GM23248 (cell line): Measurements from ENCODE around the gene TSPO2. TPM values are rescaled to one million over a fixed set of nuclear protein-coding genes. Genes with fewer than 3 reads are reported as not detected.

Source experiments
- DNase-seq: peaks from one replicate; pipeline ENCODE4 v3.0.0-alpha.2; 2015
- H2AFZ ChIP-seq: fragments of 200-600 bp; sonication (generic); 2 replicates; pipeline ENCODE4 v1.6.1; 2016; ENCODE audit warnings: antibody characterized with exemption
- H3F3A ChIP-seq: fragments of 200-600 bp; sonication (generic); 2 replicates; pipeline ENCODE4 v1.6.1; 2016; ENCODE audit warnings: mild to moderate bottlenecking, antibody characterized with exemption, mixed run types; ENCODE audit not compliant: insufficient read depth
- H3K27ac ChIP-seq: fragments of 200-600 bp; sonication (generic); 2 replicates; pipeline ENCODE4 v1.5.1; 2016; ENCODE audit warnings: mild to moderate bottlenecking
- H3K27me3 ChIP-seq: fragments of 200-600 bp; sonication (generic); replicated peaks from 2 replicates; pipeline ENCODE4 v1.6.1; 2016; ENCODE audit warnings: mild to moderate bottlenecking; ENCODE audit not compliant: insufficient read depth
- H3K36me3 ChIP-seq: fragments of 200-600 bp; sonication (generic); 2 replicates; pipeline ENCODE4 v1.6.1; 2016; ENCODE audit warnings: low read depth, mild to moderate bottlenecking
- H3K4me1 ChIP-seq: fragments of 200-600 bp; sonication (generic); 2 replicates; pipeline ENCODE4 v1.6.1; 2016; ENCODE audit warnings: mild to moderate bottlenecking; ENCODE audit not compliant: insufficient read depth
- H3K4me2 ChIP-seq: fragments of 200-600 bp; sonication (generic); one replicate; pipeline ENCODE4 v1.6.1; 2016; ENCODE audit warnings: mild to moderate bottlenecking; ENCODE audit not compliant: unreplicated experiment
- H3K4me3 ChIP-seq: fragments of 200-600 bp; sonication (generic); 2 replicates; pipeline ENCODE4 v1.5.1; 2016; ENCODE audit warnings: mild to moderate bottlenecking
- H3K79me2 ChIP-seq: fragments of 200-600 bp; sonication (generic); 2 replicates; pipeline ENCODE4 v1.6.1; 2016; ENCODE audit warnings: mild to moderate bottlenecking; ENCODE audit not compliant: insufficient read depth
- H3K9ac ChIP-seq: fragments of 200-600 bp; sonication (generic); 2 replicates; pipeline ENCODE4 v1.6.1; 2016; ENCODE audit warnings: mild to moderate bottlenecking
- H3K9me2 ChIP-seq: fragments of 200-600 bp; sonication (generic); 2 replicates; pipeline ENCODE4 v1.6.1; 2016; ENCODE audit warnings: mixed run types, mild to moderate bottlenecking, moderate library complexity; ENCODE audit not compliant: insufficient read depth
- H3K9me3 ChIP-seq: fragments of 200-600 bp; sonication (generic); one replicate; pipeline ENCODE4 v1.6.1; 2017; ENCODE audit warnings: low read depth
- H4K20me1 ChIP-seq: fragments of 200-600 bp; sonication (generic); 2 replicates; pipeline ENCODE4 v1.6.0; 2016; ENCODE audit not compliant: insufficient read depth
- EZH2 ChIP-seq: fragments of 200-600 bp; sonication (generic); IDR thresholded peaks from 2 replicates; pipeline ENCODE4 v1.6.1; 2018; ENCODE audit warnings: antibody characterized with exemption, mild to moderate bottlenecking; ENCODE audit not compliant: insufficient read depth, poor library complexity, severe bottlenecking
- EZH2phosphoT487 ChIP-seq: fragments of 200-600 bp; sonication (generic); IDR thresholded peaks from 2 replicates; pipeline ENCODE4 v1.6.1; 2018; ENCODE audit warnings: antibody characterized with exemption, moderate library complexity, mild to moderate bottlenecking, low read depth; ENCODE audit not compliant: insufficient read depth
- WGBS, 2 experiments: methylation state at CpG; one replicate each; pipeline ENCODE4 v1.1.6; 2015 to 2017; ENCODE audit warnings: low lambda C conversion rate in 2 of 2, low coverage in 1 of 2; ENCODE audit errors: missing lambda C conversion rate in 2 of 2; 5-methylcytosine and 5-hydroxymethylcytosine counted together
- in situ Hi-C: fragments of 300-500 bp; cut with MboI; formaldehyde crosslinking; loops from 2 replicates; pipeline ENCODE4 v1.15.0; 2020
- polyA plus RNA-seq: library from polyadenylated mRNA; unstranded; fragments of >200 nt; fragmentation: Nextera tagmentation; extraction: Ambion mirVana; gene quantifications from 2 replicates; pipeline ENCODE4 v1.2.1, GENCODE V29; 2016
- total RNA-seq: library from RNA; depleted of rRNA; stranded (reverse); fragments of >200 nt; shearing (Covaris generic); gene quantifications from 2 replicates; pipeline ENCODE4 v1.2.3, GENCODE V29; 2014

TSPO2 gene
- total and polyA plus RNA-seq, 2 experiments from 2014 or later = not detected

DNA sequence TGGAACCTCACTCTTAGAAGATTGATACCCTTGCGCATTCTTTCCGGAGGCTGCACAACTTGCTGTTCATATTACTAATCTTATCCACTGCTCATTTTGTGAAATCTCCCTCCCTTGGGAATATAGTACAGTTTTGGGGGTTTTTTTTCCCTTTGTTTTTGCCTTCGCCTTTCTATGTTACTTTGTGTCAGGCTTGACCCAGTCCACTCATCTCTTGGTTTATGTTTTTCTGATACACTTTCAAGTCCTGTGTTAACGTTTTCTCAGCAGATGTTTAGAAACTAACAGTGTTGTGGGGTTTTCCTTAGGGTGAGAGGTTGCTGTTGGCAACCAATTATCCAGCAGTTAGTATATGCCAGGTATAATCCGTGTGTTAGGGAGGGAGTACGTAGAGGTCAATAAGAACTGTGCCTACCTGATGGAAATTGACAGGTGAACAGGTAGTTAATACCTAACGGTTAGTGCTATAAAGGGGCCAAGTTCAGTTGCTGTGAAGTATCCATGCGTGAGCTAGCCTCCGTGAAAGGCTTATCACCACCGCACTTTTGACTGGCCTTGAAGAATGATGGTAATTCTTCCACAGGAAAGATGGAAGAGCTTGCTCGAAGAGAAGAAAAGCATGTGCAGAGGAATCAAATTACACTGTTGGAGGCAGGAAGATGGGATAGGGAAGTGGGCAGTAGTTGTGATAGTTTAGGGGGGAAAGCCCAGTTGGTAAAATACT is 31.9 kb downstream of the TSPO2 start:
- Histone ChIP-seq H3K4me2 (peak overlapping the region; percentile 99), H3K36me3 (peaks cover 2% of the 10 kb centered on the region), H3K9ac (peak overlapping the region; percentile 99), H3K79me2 (peaks cover 59% of the 10 kb centered on the region), H3K9me2 (no peaks in the 10 kb centered on the region), H3K4me3 (peak overlapping the region; percentile 87), H3K9me3 (no peaks in the 10 kb centered on the region), H4K20me1 (no peaks in the 10 kb centered on the region), H3K27me3 (no peaks in the 10 kb centered on the region), H3K4me1 (peaks cover 35% of the 10 kb centered on the region), H3K27ac (peak overlapping the region; percentile 97), H3F3A (peaks cover 37% of the 10 kb centered on the region; the same call in 1 of the 2 replicates), H2AFZ (peak overlapping the region; percentile 90)
- peak; percentile 86 for DNase-seq
- 9 to 10% methylated on average over 11 of the region's 11 CpGs for WGBS, 2 experiments
- TF ChIP-seq EZH2phosphoT487 (no peak), EZH2 (no peak)
- in situ Hi-C loops = no loop called here

- peaks cover 35% of the 10 kb centered on the region for H3K4me1 ChIP-seq
- in situ Hi-C loops = no loop called here
- peak overlapping the region; percentile 87 for H3K4me3 ChIP-seq
- 28 to 33% methylated on average over 11 of the region's 11 CpGs for WGBS, 2 experiments
- H3K4me2 ChIP-seq = peak overlapping the region; percentile 99
- peak overlapping the region; percentile 90 for H2AFZ ChIP-seq
- peak overlapping the region; percentile 97 for H3K27ac ChIP-seq
- H3K79me2 ChIP-seq = peaks cover 66% of the 10 kb centered on the region
- peak; percentile 66 for DNase-seq
- H3K27me3 ChIP-seq = no peaks in the 10 kb centered on the region
- H3K9me2 ChIP-seq = no peaks in the 10 kb centered on the region
- no peaks in the 10 kb centered on the region for H3K9me3 ChIP-seq
- H3F3A ChIP-seq = peaks cover 37% of the 10 kb centered on the region; the same call in 1 of the 2 replicates
- peak overlapping the region; percentile 99 for H3K9ac ChIP-seq
- TF ChIP-seq EZH2phosphoT487 = no peak
- no peak for TF ChIP-seq EZH2
- no peaks in the 10 kb centered on the region for H4K20me1 ChIP-seq
- H3K36me3 ChIP-seq = peaks cover 9% of the 10 kb centered on the region
These were observed 32.6 kb downstream of the TSPO2 start for GRCh38 chr6:41074692-41075436.

GRCh38 chr6:41075651-41076626 is 33.7 kb downstream of the TSPO2 start:
- TF ChIP-seq EZH2phosphoT487 (no peak), EZH2 (no peak)
- H3K4me3 ChIP-seq = peak overlapping the region; percentile 87
- H3K79me2 ChIP-seq = peaks cover 77% of the 10 kb centered on the region
- peaks cover 28% of the 10 kb centered on the region for H3K4me1 ChIP-seq
- no peaks in the 10 kb centered on the region for H3K27me3 ChIP-seq
- in situ Hi-C loops = no loop called here
- H3K9ac ChIP-seq = peak overlapping the region; percentile 99; the same call in 1 of the 2 replicates
- peaks cover 20% of the 10 kb centered on the region for H3K36me3 ChIP-seq
- no peak for DNase-seq
- H3K4me2 ChIP-seq = peak overlapping the region; percentile 99
- H2AFZ ChIP-seq = peak overlapping the region; percentile 90
- H3F3A ChIP-seq = peaks cover 30% of the 10 kb centered on the region; the same call in 1 of the 2 replicates
- no peaks in the 10 kb centered on the region for H3K9me3 ChIP-seq
- peak overlapping the region; percentile 97 for H3K27ac ChIP-seq
- 71 to 79% methylated on average over 4 of the region's 4 CpGs for WGBS, 2 experiments
- no peaks in the 10 kb centered on the region for H4K20me1 ChIP-seq
- no peaks in the 10 kb centered on the region for H3K9me2 ChIP-seq

- in situ Hi-C loops = no loop called here
These were observed 35.3 kb downstream of the TSPO2 start for GRCh38 chr6:41077536-41077935.

More at GRCh38 chr6:41077536-41077935, 35.3 kb downstream of the TSPO2 start:
- TF ChIP-seq EZH2phosphoT487 (no peak), EZH2 (no peak)
- WGBS, 2 experiments = 86 to 94% methylated on average over 2 of the region's 2 CpGs
- peaks cover 91% of the 10 kb centered on the region for H3K79me2 ChIP-seq
- H3K4me2 ChIP-seq = no peak overlapping the region
- H2AFZ ChIP-seq = no peak overlapping the region
- H3K4me3 ChIP-seq = no peak overlapping the region
- H4K20me1 ChIP-seq = no peaks in the 10 kb centered on the region
- H3K27me3 ChIP-seq = no peaks in the 10 kb centered on the region
- no peak overlapping the region for H3K9ac ChIP-seq
- H3F3A ChIP-seq = peaks cover 19% of the 10 kb centered on the region; the same call in 1 of the 2 replicates
- H3K9me2 ChIP-seq = no peaks in the 10 kb centered on the region
- no peak overlapping the region for H3K27ac ChIP-seq
- H3K36me3 ChIP-seq = peaks cover 30% of the 10 kb centered on the region
- no peak for DNase-seq
- H3K9me3 ChIP-seq = no peaks in the 10 kb centered on the region
- peaks cover 25% of the 10 kb centered on the region for H3K4me1 ChIP-seq
